SK-MEL-5 (cell line): Measurements from ENCODE around the gene VPS13D. TPM values are rescaled to one million over a fixed set of nuclear protein-coding genes. Genes with fewer than 3 reads are reported as not detected.

Experiments
- DNase-seq: peaks from one replicate; pipeline ENCODE4 v3.0.0-alpha.2; 2016; ENCODE audit warnings: low read depth, low spot score
- in situ Hi-C: cut with HindIII; loops from 2 replicates; pipeline ENCODE4 v1.10.0; 2016; ENCODE audit warnings: low sequenced_read_pairs, high pct_unique_total_duplicates, low pct_unique_long_range_greater_than_20kb
- total RNA-seq: library from RNA; depleted of rRNA; stranded (reverse); fragments of >200 nt; shearing (Covaris generic); gene quantifications from 2 replicates; pipeline ENCODE4 v1.2.3, GENCODE V29; 2014

VPS13D gene
- total RNA-seq, 1 experiment from 2014 or later: 8.9 TPM

DNA sequence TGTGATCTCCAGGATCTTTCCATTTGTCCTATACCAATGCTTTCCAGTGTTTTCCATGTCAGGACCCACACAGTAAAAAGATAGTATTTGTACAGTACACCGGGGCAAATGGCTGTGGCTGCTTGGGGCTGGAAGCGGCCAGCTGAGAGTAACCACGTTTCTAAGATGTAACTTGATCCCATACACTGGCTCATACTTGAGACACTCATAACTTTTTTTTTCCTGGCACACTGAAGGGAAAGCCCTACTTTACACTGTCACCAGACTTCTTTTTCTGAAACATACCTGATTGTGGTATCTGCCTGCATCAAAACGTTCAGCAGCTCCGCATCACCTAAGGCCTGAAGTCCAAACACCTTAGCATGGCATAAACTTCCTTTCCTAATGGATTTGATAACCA, 21.6 kb downstream of the VPS13D start:
- in situ Hi-C loops: no loop called here
- DNase-seq: no peak

- in situ Hi-C loops: no loop called here
- DNase-seq: no peak
Measured at GRCh38 chr1:12255913-12256312, 26.1 kb downstream of the VPS13D start.

DNA sequence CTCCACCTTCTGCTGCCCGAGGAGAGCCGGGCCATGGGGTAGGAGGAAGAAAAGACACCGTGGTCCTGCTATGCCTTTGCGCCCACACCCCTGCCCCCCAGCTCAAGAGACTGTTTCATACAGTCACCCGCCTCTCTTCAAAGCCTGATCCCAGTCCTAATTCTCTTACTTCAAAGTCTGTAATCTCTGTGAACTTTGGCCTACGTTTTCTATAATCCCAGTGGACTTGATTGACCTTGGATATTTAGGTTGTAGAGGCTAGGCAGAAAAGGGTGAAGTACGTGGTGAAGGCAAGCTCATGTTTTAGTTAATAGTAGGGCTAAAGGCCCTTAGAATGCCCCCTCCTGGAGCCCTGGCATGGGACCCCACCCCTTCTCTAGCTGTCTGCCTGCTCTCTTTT, 28.4 kb downstream of the VPS13D start:
- in situ Hi-C loops: no loop called here
- no peak for DNase-seq

DNA sequence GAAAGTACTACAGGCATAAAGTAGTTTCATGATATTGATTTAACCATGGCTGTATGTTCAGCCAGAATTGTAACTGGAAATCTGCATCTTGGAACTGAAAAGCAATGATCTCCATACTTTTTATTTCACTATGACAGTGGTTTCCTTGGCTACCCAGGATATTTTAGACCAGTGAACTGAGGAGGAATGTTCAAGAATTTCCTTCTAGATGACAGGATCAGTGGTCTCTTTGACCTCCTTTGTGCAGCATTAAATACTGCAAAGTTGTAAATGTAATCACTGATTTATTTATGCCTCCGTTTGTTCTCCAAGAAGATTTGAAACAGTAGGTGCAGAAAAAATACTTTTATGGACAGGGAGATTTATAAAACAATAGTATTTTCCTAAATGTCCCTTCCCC, 39.5 kb downstream of the VPS13D start:
- in situ Hi-C loops: no loop called here
- no peak for DNase-seq

DNA sequence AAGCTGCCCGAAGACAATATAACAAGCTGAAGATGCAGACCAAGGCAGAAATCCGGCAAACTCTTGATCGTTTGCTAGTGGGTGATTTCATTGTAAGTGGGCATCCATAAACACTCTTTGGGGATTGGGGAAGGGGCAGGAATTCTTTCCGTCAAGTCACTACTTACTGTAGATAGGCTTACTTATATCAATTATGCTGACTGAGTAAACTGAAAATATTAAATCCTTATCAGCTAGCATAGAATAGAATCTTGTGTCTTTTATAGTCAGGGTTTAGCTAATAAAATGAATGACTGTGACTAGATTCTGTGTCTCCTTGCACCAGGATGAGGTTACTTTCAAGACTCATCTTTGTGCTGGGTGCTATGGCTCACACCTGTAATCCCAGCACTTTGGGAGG, 41.2 kb downstream of the VPS13D start:
- DNase-seq: no peak
- in situ Hi-C loops: no loop called here

GRCh38 chr1:12272770-12273169, 42.9 kb downstream of the VPS13D start:
- no peak for DNase-seq
- in situ Hi-C loops: no loop called here

- peak; percentile 31 for DNase-seq
- in situ Hi-C loops: no loop called here
Measured at GRCh38 chr1:12275370-12275769, 45.5 kb downstream of the VPS13D start.

DNA sequence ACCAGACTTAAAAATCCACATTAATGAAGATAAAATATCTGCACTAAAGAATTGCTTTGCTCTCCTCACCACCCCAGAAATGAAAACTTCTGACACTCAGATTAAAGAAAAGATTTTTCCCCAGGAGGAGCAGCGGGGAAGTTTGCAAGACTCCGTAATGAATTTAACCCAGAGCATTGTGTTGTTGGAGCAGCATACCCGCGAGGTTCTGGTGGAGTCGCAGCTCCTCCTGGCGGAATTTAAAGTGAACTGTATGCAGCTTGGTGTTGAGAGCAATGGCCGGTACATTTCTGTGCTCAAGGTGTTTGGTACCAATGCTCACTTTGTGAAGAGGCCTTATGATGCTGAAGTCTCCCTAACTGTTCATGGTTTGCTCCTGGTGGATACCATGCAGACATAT, 46.4 kb downstream of the VPS13D start:
- in situ Hi-C loops: no loop called here
- DNase-seq: peak; percentile 69

- in situ Hi-C loops: no loop called here
- DNase-seq: no peak
Measured at GRCh38 chr1:12279003-12279402, 49.2 kb downstream of the VPS13D start.

GRCh38 chr1:12279728-12280464, 50.1 kb downstream of the VPS13D start:
- DNase-seq: no peak
- in situ Hi-C loops: no loop called here

DNA sequence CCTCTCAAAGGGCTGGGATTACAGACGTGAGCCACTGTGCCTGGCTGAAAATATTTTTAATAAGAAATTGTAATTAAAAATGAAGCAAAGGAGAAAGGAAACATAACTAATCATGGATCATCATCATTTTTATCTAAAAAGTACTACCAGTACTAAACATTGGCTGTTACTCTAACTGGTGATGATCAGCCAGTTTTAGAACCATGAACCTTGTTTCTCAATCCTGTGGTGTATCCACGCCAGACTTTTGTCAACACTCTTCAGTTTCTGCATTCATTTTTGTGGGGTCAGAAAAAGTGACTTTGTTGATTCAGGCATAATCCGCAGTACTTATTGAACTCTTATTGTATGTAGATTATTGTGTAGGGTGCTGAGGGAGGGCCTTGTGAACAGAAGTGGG, 52.3 kb downstream of the VPS13D start:
- no peak for DNase-seq
- in situ Hi-C loops: no loop called here

DNA sequence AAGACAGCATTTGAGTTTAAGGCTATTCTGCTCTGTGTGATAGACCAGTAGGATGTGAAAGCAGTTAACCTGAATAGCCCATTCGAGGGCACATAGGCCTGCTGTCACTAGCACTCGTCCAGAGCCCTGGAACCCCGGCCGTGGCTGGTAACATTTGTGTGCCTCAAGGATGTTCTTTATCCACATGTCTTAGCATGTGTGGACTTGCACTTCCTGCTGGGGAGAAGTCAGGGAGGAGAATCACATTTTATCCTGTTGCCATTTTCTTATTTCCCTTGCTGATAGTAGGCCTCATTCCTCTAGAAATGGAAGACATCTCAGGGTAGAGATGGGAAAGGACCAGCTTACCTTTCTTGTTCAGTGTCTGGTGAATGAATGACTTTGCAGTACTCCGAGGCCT, 54.7 kb downstream of the VPS13D start:
- DNase-seq: no peak
- in situ Hi-C loops: no loop called here

DNA sequence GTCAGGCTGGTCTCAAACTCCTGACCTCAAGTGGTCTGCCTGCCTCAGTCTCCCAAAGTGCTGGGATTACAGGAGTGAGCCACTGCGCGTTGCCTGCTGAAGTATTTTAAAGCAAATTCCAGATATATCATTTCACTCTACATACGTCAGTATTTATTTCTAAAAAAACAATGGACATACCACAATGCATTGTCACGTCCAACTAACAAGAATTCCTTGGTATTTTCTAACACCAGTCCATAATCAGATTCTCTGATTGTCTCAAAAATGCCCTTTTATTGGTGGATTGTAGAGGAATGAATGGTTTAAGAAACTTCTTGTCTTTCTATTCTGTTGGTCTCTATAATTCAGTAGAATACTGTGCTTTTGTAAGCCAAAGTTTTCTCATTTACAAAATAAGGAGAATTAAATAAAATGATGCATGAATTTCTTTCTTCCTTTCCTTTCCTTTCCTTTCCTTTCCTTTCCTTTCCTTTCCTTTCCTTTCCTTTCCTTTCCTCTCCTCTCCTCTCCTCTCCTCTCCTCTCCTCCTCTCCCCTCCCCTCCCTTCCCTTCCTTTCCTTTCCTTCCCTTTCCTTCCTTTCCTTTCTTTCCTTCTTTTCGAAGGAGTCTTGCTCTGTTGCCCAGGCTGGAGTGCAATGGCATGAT, 55.8 kb downstream of the VPS13D start:
- in situ Hi-C loops: no loop called here
- DNase-seq: no peak

- in situ Hi-C loops: no loop called here
Measured at GRCh38 chr1:12287869-12288268, 58.0 kb downstream of the VPS13D start.

GRCh38 chr1:12290828-12291227, 61.0 kb downstream of the VPS13D start:
- in situ Hi-C loops: no loop called here
- DNase-seq: no peak

More at GRCh38 chr1:12287869-12288268, 58.0 kb downstream of the VPS13D start:
- no peak for DNase-seq

- in situ Hi-C loops: no loop called here
- no peak for DNase-seq
Measured at GRCh38 chr1:12293416-12293815, 63.6 kb downstream of the VPS13D start.

- no peak for DNase-seq
- in situ Hi-C loops: no loop called here
Measured at GRCh38 chr1:12294076-12294475, 64.2 kb downstream of the VPS13D start.

GRCh38 chr1:12296016-12296415, 66.2 kb downstream of the VPS13D start:
- in situ Hi-C loops: no loop called here
- no peak for DNase-seq

- DNase-seq: peak; percentile 38
- in situ Hi-C loops: no loop called here
Measured at GRCh38 chr1:12296623-12297022, 66.8 kb downstream of the VPS13D start.
